Thoracic aorta (tissue), 2 donors: ENCODE data around the gene LRRN4. TPM values are rescaled to one million over a fixed set of nuclear protein-coding genes. Genes with fewer than 3 reads are reported as not detected.

Experiments used
- ATAC-seq: fragments of 150-250 bp; one replicate; pipeline ENCODE4 v1.8.0; 2017; ENCODE audit warnings: low read depth; ENCODE audit not compliant: insufficient number of reproducible peaks, low FRiP score
- DNase-seq: peaks from one replicate; pipeline ENCODE4 v3.0.0-alpha.2; 2020; ENCODE audit warnings: low spot score
- H3K27ac ChIP-seq, 2 donors: fragments of 200-600 bp; sonication (generic); 1 replicate in 1 of 2; 2 replicates in 1 of 2; pipeline ENCODE4 v1.5.1; 2016; ENCODE audit warnings: mild to moderate bottlenecking in 2 of 2, moderate library complexity in 2 of 2
- H3K27me3 ChIP-seq: fragments of 200-600 bp; sonication (generic); replicated peaks from 2 replicates; pipeline ENCODE4 v1.6.0; 2016; ENCODE audit warnings: mild to moderate bottlenecking; ENCODE audit not compliant: insufficient read depth
- H3K36me3 ChIP-seq: fragments of 200-600 bp; sonication (generic); one replicate; pipeline ENCODE4 v1.5.1; 2016
- H3K4me1 ChIP-seq, 2 donors: fragments of 200-600 bp; sonication (generic); 1 replicate in 1 of 2; 2 replicates in 1 of 2; pipeline versions ENCODE4 v1.5.1 to v1.6.0; 2016; ENCODE audit warnings: low read depth in 2 of 2, mild to moderate bottlenecking in 1 of 2; ENCODE audit not compliant: control insufficient read depth in 1 of 2
- H3K4me3 ChIP-seq: fragments of 200-600 bp; sonication (generic); 2 replicates; pipeline ENCODE4 v1.5.1; 2016; ENCODE audit warnings: mild to moderate bottlenecking
- H3K9me3 ChIP-seq: fragments of 200-600 bp; sonication (generic); 2 replicates; pipeline ENCODE4 v1.5.1; 2016
- total RNA-seq, 2 donors: library from RNA; depleted of rRNA; stranded (reverse); fragments of >200 nt; gene quantifications; one replicate each; pipeline versions ENCODE4 v1.1.0 to v1.2.3, GENCODE V29; 2016
- TF ChIP-seq, protein P1 (sequence below): fragments of 200-600 bp; sonication (generic); IDR thresholded peaks from one replicate; pipeline ENCODE4 v1.5.1; 2019; ENCODE audit warnings: antibody characterized with exemption

LRRN4 gene
- total RNA-seq, 2 donors from 2014 or later: 0.27 TPM; not detected in 1

DNA sequence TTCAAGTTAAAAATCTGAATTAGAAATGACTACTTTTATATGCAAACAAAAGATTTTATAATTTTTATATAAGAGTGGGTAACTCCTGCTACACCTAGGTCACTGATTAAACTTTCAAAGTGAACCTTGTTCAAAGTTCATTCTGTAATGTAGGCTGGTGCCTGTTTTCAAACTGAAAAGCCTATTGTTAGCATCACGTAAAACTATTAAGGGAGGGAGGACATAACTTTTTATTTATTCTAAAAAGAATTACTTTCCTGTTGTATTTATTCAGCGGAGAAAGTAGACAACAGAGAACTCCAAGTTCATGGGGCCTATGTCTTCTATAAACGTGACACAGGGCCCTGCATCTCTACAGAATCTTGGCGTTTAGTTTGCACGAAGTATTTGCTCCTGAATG lies 41.5 kb upstream of the LRRN4 start:
- Histone ChIP-seq H3K27me3 (no peaks in the 10 kb centered on the region), H3K4me3 (no peak overlapping the region), H3K9me3 (no peaks in the 10 kb centered on the region), H3K27ac (no peak overlapping the region), H3K4me1 (no peaks in the 10 kb centered on the region), H3K36me3 (no peaks in the 10 kb centered on the region)
- TF ChIP-seq, protein P1, sequence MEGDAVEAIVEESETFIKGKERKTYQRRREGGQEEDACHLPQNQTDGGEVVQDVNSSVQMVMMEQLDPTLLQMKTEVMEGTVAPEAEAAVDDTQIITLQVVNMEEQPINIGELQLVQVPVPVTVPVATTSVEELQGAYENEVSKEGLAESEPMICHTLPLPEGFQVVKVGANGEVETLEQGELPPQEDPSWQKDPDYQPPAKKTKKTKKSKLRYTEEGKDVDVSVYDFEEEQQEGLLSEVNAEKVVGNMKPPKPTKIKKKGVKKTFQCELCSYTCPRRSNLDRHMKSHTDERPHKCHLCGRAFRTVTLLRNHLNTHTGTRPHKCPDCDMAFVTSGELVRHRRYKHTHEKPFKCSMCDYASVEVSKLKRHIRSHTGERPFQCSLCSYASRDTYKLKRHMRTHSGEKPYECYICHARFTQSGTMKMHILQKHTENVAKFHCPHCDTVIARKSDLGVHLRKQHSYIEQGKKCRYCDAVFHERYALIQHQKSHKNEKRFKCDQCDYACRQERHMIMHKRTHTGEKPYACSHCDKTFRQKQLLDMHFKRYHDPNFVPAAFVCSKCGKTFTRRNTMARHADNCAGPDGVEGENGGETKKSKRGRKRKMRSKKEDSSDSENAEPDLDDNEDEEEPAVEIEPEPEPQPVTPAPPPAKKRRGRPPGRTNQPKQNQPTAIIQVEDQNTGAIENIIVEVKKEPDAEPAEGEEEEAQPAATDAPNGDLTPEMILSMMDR: no peak
- no peak for ATAC-seq
- no peak for DNase-seq

DNA sequence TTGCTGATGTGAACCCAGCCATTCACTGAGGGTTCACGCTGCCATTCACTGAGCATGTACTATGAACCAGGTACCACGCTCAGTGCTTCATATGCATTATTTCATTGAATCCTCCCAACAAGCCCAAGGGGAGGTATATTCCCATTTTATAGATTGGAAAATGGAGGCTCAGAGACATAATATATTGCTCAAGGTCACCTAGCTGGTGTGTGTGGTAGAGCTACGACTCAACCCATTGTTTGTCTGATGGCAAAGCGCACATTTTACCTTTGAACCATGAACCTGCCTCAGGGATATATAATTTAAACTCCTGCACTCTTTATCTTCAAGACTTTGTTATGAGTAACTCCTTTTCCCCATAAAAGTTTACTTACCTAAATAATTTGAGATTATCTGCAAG lies 40.7 kb upstream of the LRRN4 start:
- H3K27me3 ChIP-seq: no peaks in the 10 kb centered on the region
- no peaks in the 10 kb centered on the region for H3K4me1 ChIP-seq
- DNase-seq: no peak
- TF ChIP-seq, protein P1: no peak
- ATAC-seq: no peak
- no peak overlapping the region for H3K4me3 ChIP-seq
- no peak overlapping the region for H3K27ac ChIP-seq
- no peaks in the 10 kb centered on the region for H3K9me3 ChIP-seq
- no peaks in the 10 kb centered on the region for H3K36me3 ChIP-seq

DNA sequence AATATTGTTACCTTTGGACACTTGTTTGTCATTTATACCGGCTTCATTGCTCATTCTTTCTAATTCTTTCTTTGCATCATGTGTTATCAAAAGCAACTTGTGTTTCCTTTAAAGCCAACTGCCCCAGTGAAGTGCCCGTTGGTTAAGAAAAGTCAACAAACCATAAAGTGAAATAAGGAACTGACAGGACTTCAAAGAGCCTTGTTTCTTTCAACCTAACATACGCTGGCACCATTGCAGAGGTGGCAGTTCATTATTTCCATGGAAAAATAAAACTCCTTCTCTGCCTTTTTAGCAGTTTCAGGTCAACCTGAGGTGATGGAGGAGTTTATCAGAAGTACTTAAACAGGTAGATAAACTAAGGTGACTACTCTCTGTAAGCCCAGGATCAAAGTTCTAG lies 40.2 kb upstream of the LRRN4 start:
- Histone ChIP-seq H3K36me3 (no peaks in the 10 kb centered on the region), H3K4me1 (no peaks in the 10 kb centered on the region), H3K4me3 (no peak overlapping the region), H3K9me3 (no peaks in the 10 kb centered on the region), H3K27ac (no peak overlapping the region), H3K27me3 (no peaks in the 10 kb centered on the region)
- DNase-seq (no peak), ATAC-seq (no peak)
- TF ChIP-seq, protein P1: no peak

DNA sequence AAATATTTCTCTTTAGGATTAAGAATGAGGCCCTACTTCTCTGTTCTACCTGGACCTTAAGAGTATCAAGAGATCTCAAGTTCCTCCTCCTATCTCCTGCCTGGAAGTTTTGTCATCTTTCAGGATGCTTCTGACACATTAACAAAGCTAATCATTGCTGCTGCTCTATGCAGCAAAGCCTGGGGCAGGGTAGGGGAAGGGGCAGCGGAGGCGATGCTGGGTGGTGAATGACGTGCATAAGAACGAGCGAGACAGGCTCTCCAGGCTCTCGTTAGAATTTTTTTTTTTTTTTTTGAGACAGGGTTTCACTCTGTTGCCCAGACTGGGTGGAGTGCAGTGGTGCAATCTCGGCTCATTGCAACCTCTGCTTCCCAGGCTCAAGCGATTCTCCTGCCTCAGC lies 37.8 kb upstream of the LRRN4 start:
- Histone ChIP-seq H3K36me3 (no peaks in the 10 kb centered on the region), H3K27me3 (no peaks in the 10 kb centered on the region), H3K4me3 (no peak overlapping the region), H3K9me3 (no peaks in the 10 kb centered on the region), H3K4me1 (no peaks in the 10 kb centered on the region), H3K27ac (no peak overlapping the region)
- TF ChIP-seq, protein P1: no peak
- ATAC-seq: no peak
- no peak for DNase-seq

DNA sequence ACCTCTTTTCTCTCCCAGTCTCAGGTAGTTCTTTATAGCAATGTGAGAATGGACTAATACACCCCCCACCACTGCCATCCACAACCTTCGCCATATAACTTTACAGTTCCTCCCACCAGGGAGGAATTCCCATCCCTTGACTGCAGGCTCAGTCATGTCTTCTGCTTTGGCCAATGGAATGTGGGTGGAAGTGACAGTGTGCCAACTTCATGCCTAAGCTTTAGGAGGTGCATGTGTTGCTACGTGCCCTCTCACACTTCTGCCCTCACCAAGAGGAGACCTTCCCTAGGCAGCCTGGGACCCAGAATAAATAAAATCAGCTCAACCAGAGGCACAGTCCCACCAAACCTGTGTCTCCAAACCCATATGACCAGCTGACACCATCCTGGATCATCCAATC lies 33.0 kb upstream of the LRRN4 start:
- ATAC-seq (no peak), DNase-seq (no peak)
- TF ChIP-seq, protein P1: no peak
- Histone ChIP-seq H3K27me3 (no peaks in the 10 kb centered on the region), H3K4me1 (no peaks in the 10 kb centered on the region), H3K4me3 (no peak overlapping the region), H3K36me3 (no peaks in the 10 kb centered on the region), H3K27ac (no peak overlapping the region), H3K9me3 (no peaks in the 10 kb centered on the region)
